PC-3 (cell line): ENCODE results near the gene BCL11B. TPM values are rescaled to one million over a fixed set of nuclear protein-coding genes. Genes with fewer than 3 reads are reported as not detected.

Source experiments
- ATAC-seq: fragments of 200-7000 bp; cut with Tn5 transposase; 2 replicates; pipeline ENCODE4 v1.9.1; 2020; ENCODE audit warnings: mild to moderate bottlenecking, moderate library complexity
- BruUV-seq: library from RNA; stranded (reverse); fragments of 400-500 nt; replicated peaks from 2 replicates; lab custom pipeline; 2021; lab: Mats Ljungman, UMichigan
- CTCF ChIA-PET: fragments of 300-600 bp; sonication (Branson Sonifier 250); formaldehyde crosslinking; loops from one replicate; lab custom pipeline; 2022; ENCODE audit warnings: antibody characterized with exemption; lab: Charles Lee
- POLR2A ChIA-PET: fragments of 300-600 bp; sonication (Branson Sonifier 250); formaldehyde crosslinking; loops from one replicate; lab custom pipeline; 2022; ENCODE audit warnings: antibody characterized with exemption; ENCODE audit not compliant: unreplicated experiment; lab: Charles Lee
- DNase-seq: peaks from one replicate; pipeline ENCODE4 v3.0.0-alpha.2; 2015
- H2AFZ ChIP-seq: fragments of 300-600 bp; sonication (generic); 2 replicates; pipeline ENCODE4 v1.6.0; 2016; ENCODE audit warnings: antibody characterized with exemption, low read length
- H3F3A ChIP-seq: fragments of 300-600 bp; sonication (generic); one replicate; pipeline ENCODE4 v1.6.0; 2017; ENCODE audit warnings: antibody characterized with exemption, low read length, control low read depth, mild to moderate bottlenecking; ENCODE audit not compliant: unreplicated experiment
- H3K27ac ChIP-seq: fragments of 300-600 bp; sonication (generic); 2 replicates; pipeline ENCODE4 v1.5.1; 2016; ENCODE audit warnings: mild to moderate bottlenecking, low read length
- H3K27me3 ChIP-seq: fragments of 300-600 bp; sonication (generic); 2 replicates; pipeline ENCODE4 v1.6.1; 2016; ENCODE audit warnings: low read length, mixed read lengths
- H3K36me3 ChIP-seq: fragments of 300-600 bp; sonication (generic); 2 replicates; pipeline ENCODE4 v1.6.1; 2016; ENCODE audit warnings: low read depth, mixed run types, low read length, mixed read lengths
- H3K4me1 ChIP-seq: fragments of 300-600 bp; sonication (generic); 2 replicates; pipeline ENCODE4 v1.5.1; 2016; ENCODE audit warnings: low read length; ENCODE audit not compliant: insufficient read depth
- H3K4me2 ChIP-seq: fragments of 300-600 bp; sonication (generic); 2 replicates; pipeline ENCODE4 v1.6.0; 2016; ENCODE audit warnings: low read length
- H3K4me3 ChIP-seq: fragments of 300-600 bp; sonication (generic); 2 replicates; pipeline ENCODE4 v1.5.1; 2016; ENCODE audit warnings: mild to moderate bottlenecking, low read length, mixed read lengths
- H3K79me2 ChIP-seq: fragments of 300-600 bp; sonication (generic); 2 replicates; pipeline ENCODE4 v1.6.1; 2017; ENCODE audit warnings: low read length, mixed read lengths
- H3K9ac ChIP-seq: fragments of 300-600 bp; sonication (generic); 2 replicates; pipeline ENCODE4 v1.6.0; 2016; ENCODE audit warnings: mild to moderate bottlenecking, low read length
- H3K9me2 ChIP-seq: fragments of 300-600 bp; sonication (generic); replicated peaks from 2 replicates; pipeline ENCODE4 v1.6.1; 2016; ENCODE audit warnings: mixed run types, low read length, mixed read lengths
- H3K9me3 ChIP-seq: fragments of 300-600 bp; sonication (generic); 2 replicates; pipeline ENCODE4 v1.6.1; 2016; ENCODE audit warnings: low read length, mixed read lengths
- H4K20me1 ChIP-seq: fragments of 300-600 bp; sonication (generic); 2 replicates; pipeline ENCODE4 v1.6.1; 2016; ENCODE audit warnings: low read length, mixed read lengths
- EZH2 ChIP-seq: fragments of 300-600 bp; sonication (generic); IDR thresholded peaks from one replicate; pipeline ENCODE4 v1.6.1; 2017; ENCODE audit warnings: antibody characterized with exemption, mild to moderate bottlenecking, low read length; ENCODE audit not compliant: unreplicated experiment
- EZH2phosphoT487 ChIP-seq: fragments of 300-600 bp; sonication (generic); IDR thresholded peaks from 2 replicates; pipeline ENCODE4 v1.6.1; 2018; ENCODE audit warnings: mild to moderate bottlenecking, antibody characterized with exemption, low read length, borderline replicate concordance
- intact Hi-C: fragments of 100-400 bp; cut with micrococcal nuclease; formaldehyde crosslinking; loops from 2 replicates; pipeline ENCODE4 v1.9.0; 2023
- total RNA-seq: library from RNA; depleted of rRNA; stranded (reverse); fragments of >200 nt; gene quantifications from 2 replicates; pipeline ENCODE4 v1.2.3, GENCODE V29; 2014
- TF ChIP-seq, protein P1 (sequence below): fragments of 300-600 bp; sonication (generic); conservative IDR thresholded peaks from 2 replicates; pipeline ENCODE4 v1.5.1; 2017; ENCODE audit warnings: antibody characterized with exemption, low read depth, mild to moderate bottlenecking, low read length

The BCL11B gene
- total RNA-seq, 1 experiment from 2014 or later, result 0.73 TPM

GRCh38 chr14:99286761-99287160 is 14.8 kb upstream of the BCL11B start:
- Histone ChIP-seq H3K9me2 (no peaks in the 10 kb centered on the region), H3K9me3 (no peaks in the 10 kb centered on the region), H3K79me2 (no peaks in the 10 kb centered on the region), H3K9ac (no peak overlapping the region), H3F3A (no peaks in the 10 kb centered on the region), H3K4me1 (no peaks in the 10 kb centered on the region), H3K4me2 (no peak overlapping the region), H2AFZ (no peak overlapping the region), H4K20me1 (no peaks in the 10 kb centered on the region), H3K27me3 (peaks cover 77% of the 10 kb centered on the region), H3K4me3 (no peak overlapping the region), H3K27ac (no peak overlapping the region), H3K36me3 (no peaks in the 10 kb centered on the region)
- POLR2A ChIA-PET, result no interaction called here
- intact Hi-C loops, result no loop called here
- CTCF ChIA-PET, result no interaction called here
- no TSS peak for BruUV-seq
- no peak for TF ChIP-seq EZH2phosphoT487
- TF ChIP-seq EZH2, result no peak
- TF ChIP-seq, protein P1, sequence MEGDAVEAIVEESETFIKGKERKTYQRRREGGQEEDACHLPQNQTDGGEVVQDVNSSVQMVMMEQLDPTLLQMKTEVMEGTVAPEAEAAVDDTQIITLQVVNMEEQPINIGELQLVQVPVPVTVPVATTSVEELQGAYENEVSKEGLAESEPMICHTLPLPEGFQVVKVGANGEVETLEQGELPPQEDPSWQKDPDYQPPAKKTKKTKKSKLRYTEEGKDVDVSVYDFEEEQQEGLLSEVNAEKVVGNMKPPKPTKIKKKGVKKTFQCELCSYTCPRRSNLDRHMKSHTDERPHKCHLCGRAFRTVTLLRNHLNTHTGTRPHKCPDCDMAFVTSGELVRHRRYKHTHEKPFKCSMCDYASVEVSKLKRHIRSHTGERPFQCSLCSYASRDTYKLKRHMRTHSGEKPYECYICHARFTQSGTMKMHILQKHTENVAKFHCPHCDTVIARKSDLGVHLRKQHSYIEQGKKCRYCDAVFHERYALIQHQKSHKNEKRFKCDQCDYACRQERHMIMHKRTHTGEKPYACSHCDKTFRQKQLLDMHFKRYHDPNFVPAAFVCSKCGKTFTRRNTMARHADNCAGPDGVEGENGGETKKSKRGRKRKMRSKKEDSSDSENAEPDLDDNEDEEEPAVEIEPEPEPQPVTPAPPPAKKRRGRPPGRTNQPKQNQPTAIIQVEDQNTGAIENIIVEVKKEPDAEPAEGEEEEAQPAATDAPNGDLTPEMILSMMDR, result no peak
- no peak for DNase-seq
- no peak for ATAC-seq

DNA sequence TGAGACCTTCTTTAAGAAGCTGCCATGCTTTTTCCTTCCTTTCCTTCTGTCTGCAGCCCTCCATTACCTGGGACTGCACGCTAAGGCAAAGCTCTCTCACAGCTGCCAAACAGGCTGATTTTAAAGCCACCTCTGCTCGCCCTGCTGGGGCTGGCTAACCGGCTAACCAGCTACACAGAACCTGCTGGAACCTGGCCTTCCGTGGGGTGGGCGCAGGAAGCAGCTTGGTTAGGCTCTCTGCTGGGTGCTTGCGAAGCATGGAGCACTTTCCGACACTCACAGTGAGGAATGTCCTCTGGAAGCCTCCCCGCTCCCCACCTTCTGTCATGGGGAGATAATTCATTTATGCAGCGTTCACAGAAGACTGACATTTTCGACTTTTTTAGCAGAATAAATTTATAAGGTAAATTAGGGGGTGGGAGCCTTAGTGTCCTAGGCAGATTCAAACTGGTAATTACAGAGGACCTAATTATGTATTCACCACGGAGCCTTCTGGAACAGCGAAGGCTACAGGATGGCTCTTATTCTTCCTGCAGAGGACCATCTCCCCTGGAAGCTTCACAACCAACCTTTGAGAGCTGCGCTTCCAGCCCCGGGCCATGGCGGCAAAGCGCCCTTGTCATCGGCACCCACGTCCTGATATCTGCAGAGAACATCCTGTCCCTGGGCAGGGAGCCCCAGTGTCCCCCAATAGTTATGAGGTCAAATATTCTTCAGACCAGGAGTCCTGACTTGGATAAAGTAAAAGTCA is 12.4 kb upstream of the BCL11B start:
- H3K9me2 ChIP-seq, result no peaks in the 10 kb centered on the region
- no peaks in the 10 kb centered on the region for H3K79me2 ChIP-seq
- H4K20me1 ChIP-seq, result no peaks in the 10 kb centered on the region
- no peaks in the 10 kb centered on the region for H3F3A ChIP-seq
- TF ChIP-seq, protein P1, result no peak
- TF ChIP-seq EZH2 (no peak), EZH2phosphoT487 (no peak)
- H3K9me3 ChIP-seq, result no peaks in the 10 kb centered on the region
- H3K4me2 ChIP-seq, result no peak overlapping the region
- BruUV-seq, result no TSS peak
- H3K4me3 ChIP-seq, result no peak overlapping the region
- no peaks in the 10 kb centered on the region for H3K4me1 ChIP-seq
- no peak overlapping the region for H2AFZ ChIP-seq
- no peaks in the 10 kb centered on the region for H3K36me3 ChIP-seq
- H3K9ac ChIP-seq, result no peak overlapping the region
- POLR2A ChIA-PET, result no interaction called here
- no peak for DNase-seq
- H3K27ac ChIP-seq, result no peak overlapping the region
- H3K27me3 ChIP-seq, result peaks cover 84% of the 10 kb centered on the region
- ATAC-seq, result no peak
- CTCF ChIA-PET, result no interaction called here
- intact Hi-C loops, result no loop called here
